Glomerular visceral epithelial cell (primary cell): Measurements from ENCODE around the gene NFIA.

Source experiments
- DNase-seq: peaks from one replicate; pipeline ENCODE4 v3.0.0-alpha.2; 2016; ENCODE audit errors: extremely low spot score

The NFIA gene

GRCh38 chr1:61395146-61395800 is 312.9 kb downstream of the NFIA start:
- no peak for DNase-seq

DNA sequence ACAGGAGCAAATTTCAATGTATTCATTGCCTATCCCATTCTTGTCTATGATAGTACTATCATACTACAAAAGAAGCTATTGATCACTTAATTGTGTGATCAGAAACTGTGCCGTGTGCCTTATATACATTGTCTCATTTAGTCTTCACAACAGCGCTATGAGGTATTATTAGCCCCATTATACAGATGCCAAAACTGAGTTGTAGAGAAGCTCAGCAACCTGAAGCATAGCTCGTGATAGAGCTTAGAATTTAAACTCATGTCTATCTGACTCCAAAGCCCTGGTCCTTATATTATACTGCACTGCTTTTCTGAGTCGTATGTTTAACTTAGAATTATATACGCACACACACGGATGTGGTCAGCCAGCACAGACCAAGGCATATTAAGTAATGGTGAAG is 315.1 kb downstream of the NFIA start:
- DNase-seq: no peak

DNA sequence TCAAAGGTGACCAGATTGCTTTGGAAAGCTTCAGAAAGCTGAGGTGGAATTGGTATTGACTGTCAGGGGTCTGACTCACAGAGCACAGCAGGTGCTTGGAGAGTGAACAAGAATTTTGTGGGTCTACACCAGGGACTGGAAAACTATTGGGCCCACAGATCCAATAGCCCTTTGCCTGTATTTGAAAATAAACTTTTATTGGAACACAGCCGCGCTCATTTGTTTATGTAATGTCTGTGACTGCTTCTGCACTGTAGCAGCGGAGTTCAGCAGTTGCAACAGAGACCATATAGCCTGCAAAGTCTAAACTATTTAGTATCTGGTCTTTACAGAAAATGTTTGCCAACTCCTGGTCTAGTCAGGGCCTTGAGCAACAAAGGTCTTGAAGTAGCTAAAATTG is 315.6 kb downstream of the NFIA start:
- DNase-seq: no peak

GRCh38 chr1:61399199-61399598 is 316.8 kb downstream of the NFIA start:
- DNase-seq: no peak

- no peak for DNase-seq
These were observed 317.9 kb downstream of the NFIA start for GRCh38 chr1:61400131-61400770.

- no peak for DNase-seq
These were observed 318.6 kb downstream of the NFIA start for GRCh38 chr1:61400997-61401396.

GRCh38 chr1:61403679-61404596 is 321.6 kb downstream of the NFIA start:
- no peak for DNase-seq

DNA sequence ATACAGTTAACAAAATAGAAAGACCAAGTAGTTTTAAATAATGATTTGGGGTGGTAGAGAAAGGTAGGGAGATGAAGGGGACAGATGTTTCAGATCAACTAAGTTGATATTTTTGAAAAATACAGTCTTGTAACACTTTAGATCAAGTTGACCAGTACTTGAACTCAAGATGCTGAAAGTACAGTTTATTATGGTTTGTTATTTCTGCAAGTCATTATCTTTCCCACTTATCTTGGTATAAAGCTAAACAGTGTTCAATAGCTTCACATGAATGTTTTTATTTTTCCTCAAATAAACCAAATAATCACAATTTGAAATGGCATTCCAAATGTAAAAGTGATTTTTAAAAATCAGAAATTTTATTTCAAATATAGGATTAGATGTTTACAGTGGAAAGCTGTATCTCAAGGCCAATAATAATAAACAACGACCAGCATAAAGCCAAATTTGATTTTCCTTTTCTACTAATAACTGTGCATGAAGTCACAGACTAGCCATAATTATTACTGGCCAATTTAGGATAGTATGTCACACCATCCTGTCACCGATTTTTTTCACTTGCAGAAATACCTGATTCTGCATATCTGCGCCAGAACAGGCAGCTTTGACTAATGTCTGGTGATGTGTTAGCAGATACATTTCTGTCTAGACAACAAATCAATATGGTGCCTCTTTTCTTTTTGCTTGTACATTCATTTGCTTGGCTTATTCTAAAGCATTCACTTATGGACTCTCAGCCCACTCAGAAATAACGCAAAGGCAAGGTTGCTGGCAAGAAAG is 322.4 kb downstream of the NFIA start:
- no peak for DNase-seq

- no peak for DNase-seq
These were observed 324.1 kb downstream of the NFIA start for GRCh38 chr1:61406467-61406866.

DNA sequence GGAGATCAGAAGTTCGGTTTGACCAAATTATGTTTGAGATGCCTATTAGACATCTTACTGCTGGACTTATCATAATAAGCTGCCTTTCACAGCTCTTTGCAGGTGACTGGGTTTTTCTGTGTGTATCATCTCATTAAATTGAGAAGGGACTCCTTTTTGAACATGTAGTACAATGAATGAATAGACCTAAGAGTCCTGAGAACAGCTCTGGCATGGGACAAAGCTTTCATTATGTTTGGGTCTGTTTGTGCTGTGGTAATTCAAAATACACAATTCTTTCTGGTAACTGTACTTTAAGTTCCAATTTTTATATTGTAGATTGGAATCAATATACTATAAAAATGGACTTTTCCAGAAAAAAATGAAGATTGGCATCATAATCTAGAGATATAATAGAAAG is 330.2 kb downstream of the NFIA start:
- DNase-seq: no peak

DNA sequence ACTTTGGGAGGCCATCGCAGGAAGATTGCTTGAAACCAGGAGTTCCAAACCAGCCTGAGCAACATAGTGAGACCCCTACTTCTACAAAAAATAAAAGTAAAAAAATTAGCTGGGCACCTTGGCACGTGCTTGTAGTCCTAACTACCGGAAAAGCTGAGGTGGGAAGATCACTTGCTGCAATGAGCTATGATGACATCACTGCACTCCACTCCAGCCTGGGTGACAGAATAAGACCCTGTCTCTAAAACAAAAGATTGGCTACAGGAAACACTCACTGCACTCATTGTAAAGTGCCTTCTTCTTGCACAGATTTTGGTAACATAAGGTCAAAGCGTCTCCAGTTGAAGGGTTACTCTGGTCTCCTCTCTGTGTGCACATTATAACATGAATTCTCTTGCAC is 336.8 kb downstream of the NFIA start:
- DNase-seq: no peak

GRCh38 chr1:61419657-61420056 is 337.3 kb downstream of the NFIA start:
- no peak for DNase-seq

DNA sequence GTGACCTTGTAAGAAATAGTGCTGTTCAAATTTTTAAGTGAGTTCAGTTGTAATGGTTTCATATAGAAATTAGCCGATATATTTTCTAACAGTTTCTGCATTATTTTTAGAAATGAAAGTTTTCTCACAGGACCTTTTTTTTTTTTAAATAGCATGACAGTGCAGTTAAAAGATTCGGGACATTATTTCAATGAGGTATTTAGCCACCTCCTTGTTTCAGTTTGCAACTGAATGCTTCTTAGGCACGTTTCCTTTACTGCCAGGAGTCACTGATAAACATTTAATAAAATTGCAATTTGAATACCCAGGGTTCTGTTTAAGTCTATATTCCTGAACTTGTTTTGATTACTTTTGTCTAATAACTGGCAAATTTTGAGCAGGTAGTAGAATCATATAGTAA is 337.9 kb downstream of the NFIA start:
- DNase-seq: no peak

DNA sequence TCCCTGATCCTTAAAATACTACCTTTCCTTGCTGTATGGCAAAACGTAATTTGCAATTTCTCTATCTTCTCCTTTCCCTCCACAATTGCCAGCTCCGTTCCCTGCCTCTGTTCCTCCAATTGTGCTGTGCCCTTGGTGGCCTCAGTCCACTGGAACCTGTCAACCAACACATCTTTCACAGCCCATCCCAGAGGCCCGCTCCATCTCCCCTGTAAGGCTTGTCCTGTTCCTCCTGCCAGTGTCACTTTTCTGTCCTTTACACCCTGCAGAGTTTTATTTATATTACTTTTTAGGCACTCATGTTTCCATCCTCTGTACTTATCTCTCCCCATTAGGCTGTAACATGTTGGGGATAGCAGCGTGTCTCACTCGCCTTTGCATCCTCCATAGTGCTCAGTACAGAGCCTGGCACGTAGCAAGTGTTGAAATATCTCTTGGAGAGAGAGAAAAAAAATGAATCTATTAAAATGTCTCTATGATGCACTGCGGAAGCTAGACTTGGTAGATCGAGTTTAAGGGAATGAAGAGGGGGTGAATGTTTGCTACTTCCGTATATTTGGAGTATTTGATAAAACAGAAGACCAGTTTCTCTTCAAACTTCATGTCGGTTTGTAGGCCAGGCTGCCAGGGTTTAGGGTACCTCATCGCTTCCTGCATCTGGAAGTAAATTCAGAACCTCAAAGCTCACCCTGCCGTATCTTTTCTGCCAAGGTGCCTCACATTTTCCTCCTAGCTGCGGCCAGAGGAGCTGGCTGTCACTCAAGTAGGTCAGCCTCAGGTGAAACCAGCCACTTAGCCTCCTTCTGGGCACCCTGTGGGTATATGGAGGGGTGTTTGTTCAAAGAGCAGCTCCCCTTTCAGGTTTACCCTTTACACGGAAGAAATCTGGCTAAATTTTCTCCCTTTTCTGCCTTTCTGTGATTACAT is 338.8 kb downstream of the NFIA start:
- DNase-seq: no peak

GRCh38 chr1:61423643-61424042 is 341.3 kb downstream of the NFIA start:
- DNase-seq: no peak

DNA sequence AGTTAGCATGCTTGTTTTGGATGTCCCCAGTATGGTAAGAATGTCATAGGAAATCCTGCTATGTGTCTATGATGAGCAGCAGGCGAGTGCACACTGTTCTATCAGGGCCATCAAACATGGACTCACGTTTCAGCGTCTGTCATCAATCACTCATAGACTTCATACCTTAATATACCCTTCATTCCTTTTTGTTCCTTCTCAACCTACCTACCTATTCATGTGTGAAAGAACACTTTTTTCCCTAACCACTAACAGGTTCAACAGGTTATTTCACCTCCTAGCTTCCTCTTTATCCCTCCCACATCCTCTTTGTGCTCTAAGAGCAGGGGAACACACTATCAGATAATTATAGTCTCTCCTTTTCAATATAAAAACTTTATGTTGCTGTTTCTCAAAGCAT is 342.0 kb downstream of the NFIA start:
- no peak for DNase-seq

- DNase-seq: no peak
These were observed 342.7 kb downstream of the NFIA start for GRCh38 chr1:61425040-61425439.

- no peak for DNase-seq
These were observed 343.9 kb downstream of the NFIA start for GRCh38 chr1:61426254-61426653.

DNA sequence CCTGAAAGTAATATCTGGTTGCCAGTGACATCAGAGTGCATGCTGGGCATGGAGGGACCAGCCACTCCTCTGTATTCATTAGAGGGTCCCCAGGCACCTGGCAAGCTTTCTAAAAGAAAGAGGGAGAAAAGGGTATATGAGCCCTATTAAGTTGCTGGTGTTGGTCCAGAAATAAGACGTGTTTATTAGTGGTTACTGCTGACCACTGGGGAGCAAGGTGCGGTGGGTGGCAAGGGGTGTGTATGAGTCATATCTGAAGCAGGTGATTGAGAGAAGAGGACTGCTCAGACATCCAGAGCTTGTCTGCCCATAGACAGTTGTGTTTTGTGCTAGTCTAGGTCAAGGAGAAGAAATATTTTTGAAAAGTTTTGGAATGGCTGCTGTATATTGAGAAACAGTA is 344.5 kb downstream of the NFIA start:
- no peak for DNase-seq

GRCh38 chr1:61427510-61427909 is 345.1 kb downstream of the NFIA start:
- DNase-seq: no peak

DNA sequence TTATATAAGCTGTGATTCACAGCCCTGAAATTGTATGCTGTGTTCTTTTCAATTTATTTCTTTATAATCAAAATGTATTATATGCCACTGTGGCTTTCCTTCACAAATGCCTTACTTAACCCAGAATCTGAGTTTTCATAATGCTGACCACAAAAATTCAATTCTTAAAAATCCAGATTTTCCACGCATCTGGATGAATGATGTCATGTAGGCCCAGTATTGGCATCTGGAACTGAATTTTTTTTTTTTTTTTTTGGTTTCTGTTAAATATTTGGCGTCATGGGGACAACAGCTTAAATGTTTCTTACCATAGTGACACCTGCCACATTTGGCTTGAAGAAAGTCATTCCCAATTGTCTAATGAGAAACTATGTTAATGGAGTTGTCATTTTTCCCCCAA is 345.8 kb downstream of the NFIA start:
- no peak for DNase-seq
